ENCODE measurements around the gene RIF1.

The RIF1 gene

GRCh38 chr2:151508519-151508918 is 98.8 kb downstream of the RIF1 start:
- 92 to 93% methylated on average over 3 of the region's 3 CpGs for WGBS, 2 experiments
- H3K9me3 ChIP-seq (ENCODE audit: control insufficient read depth, low read length), result no peaks in the 10 kb centered on the region
- no peaks in the 10 kb centered on the region for H3K27me3 ChIP-seq (ENCODE audit: control insufficient read depth, insufficient read depth, low read length, poor library complexity, severe bottlenecking)
- H3K27ac ChIP-seq (ENCODE audit: insufficient read depth, low read depth, low read length, poor library complexity, severe bottlenecking), result no peak overlapping the region
- H3K4me3 ChIP-seq (ENCODE audit: insufficient read depth, low read depth, low read length), result no peak overlapping the region
- no peaks in the 10 kb centered on the region for H3K36me3 ChIP-seq (ENCODE audit: control insufficient read depth, insufficient read depth, low read length)
- no peaks in the 10 kb centered on the region for H3K4me1 ChIP-seq (ENCODE audit: control insufficient read depth, insufficient read depth, low read length)

- H3K27me3 ChIP-seq (ENCODE audit: control insufficient read depth, insufficient read depth, low read length, poor library complexity, severe bottlenecking), result no peaks in the 10 kb centered on the region
- WGBS, 2 experiments, result 92 to 95% methylated on average over 3 of the region's 3 CpGs
- H3K4me1 ChIP-seq (ENCODE audit: control insufficient read depth, insufficient read depth, low read length), result peaks cover 11% of the 10 kb centered on the region
- no peak overlapping the region for H3K4me3 ChIP-seq (ENCODE audit: insufficient read depth, low read depth, low read length)
- no peak overlapping the region for H3K27ac ChIP-seq (ENCODE audit: insufficient read depth, low read depth, low read length, poor library complexity, severe bottlenecking)
- H3K36me3 ChIP-seq (ENCODE audit: control insufficient read depth, insufficient read depth, low read length), result no peaks in the 10 kb centered on the region
- H3K9me3 ChIP-seq (ENCODE audit: control insufficient read depth, low read length), result no peaks in the 10 kb centered on the region
Observed at GRCh38 chr2:151518802-151519201, 109.1 kb downstream of the RIF1 start.

GRCh38 chr2:151520976-151521375 is 111.3 kb downstream of the RIF1 start:
- H3K9me3 ChIP-seq (ENCODE audit: control insufficient read depth, low read length), result no peaks in the 10 kb centered on the region
- H3K27me3 ChIP-seq (ENCODE audit: control insufficient read depth, insufficient read depth, low read length, poor library complexity, severe bottlenecking), result no peaks in the 10 kb centered on the region
- H3K4me1 ChIP-seq (ENCODE audit: control insufficient read depth, insufficient read depth, low read length), result peaks cover 11% of the 10 kb centered on the region
- H3K4me3 ChIP-seq (ENCODE audit: insufficient read depth, low read depth, low read length), result no peak overlapping the region
- WGBS, 2 experiments, result 55 to 77% methylated on average over 1 of the region's 1 CpG
- no peaks in the 10 kb centered on the region for H3K36me3 ChIP-seq (ENCODE audit: control insufficient read depth, insufficient read depth, low read length)
- H3K27ac ChIP-seq (ENCODE audit: insufficient read depth, low read depth, low read length, poor library complexity, severe bottlenecking), result peak overlapping the region; percentile 45

GRCh38 chr2:151522556-151522955 is 112.9 kb downstream of the RIF1 start:
- 94 to 95% methylated on average over 7 of the region's 7 CpGs for WGBS, 2 experiments
- Histone ChIP-seq H3K36me3 (ENCODE audit: control insufficient read depth, insufficient read depth, low read length) (no peaks in the 10 kb centered on the region), H3K4me1 (ENCODE audit: control insufficient read depth, insufficient read depth, low read length) (peaks cover 11% of the 10 kb centered on the region), H3K27ac (ENCODE audit: insufficient read depth, low read depth, low read length, poor library complexity, severe bottlenecking) (no peak overlapping the region), H3K9me3 (ENCODE audit: control insufficient read depth, low read length) (no peaks in the 10 kb centered on the region), H3K4me3 (ENCODE audit: insufficient read depth, low read depth, low read length) (no peak overlapping the region), H3K27me3 (ENCODE audit: control insufficient read depth, insufficient read depth, low read length, poor library complexity, severe bottlenecking) (no peaks in the 10 kb centered on the region)

- Histone ChIP-seq H3K4me3 (ENCODE audit: insufficient read depth, low read depth, low read length) (no peak overlapping the region), H3K9me3 (ENCODE audit: control insufficient read depth, low read length) (no peaks in the 10 kb centered on the region), H3K27ac (ENCODE audit: insufficient read depth, low read depth, low read length, poor library complexity, severe bottlenecking) (no peak overlapping the region), H3K36me3 (ENCODE audit: control insufficient read depth, insufficient read depth, low read length) (no peaks in the 10 kb centered on the region), H3K27me3 (ENCODE audit: control insufficient read depth, insufficient read depth, low read length, poor library complexity, severe bottlenecking) (no peaks in the 10 kb centered on the region), H3K4me1 (ENCODE audit: control insufficient read depth, insufficient read depth, low read length) (peaks cover 11% of the 10 kb centered on the region)
- WGBS, 2 experiments, result 98 to 100% methylated on average over 2 to 3 of the region's 3 CpGs
Observed at GRCh38 chr2:151523850-151524249, 114.1 kb downstream of the RIF1 start.

GRCh38 chr2:151525821-151526373 is 116.2 kb downstream of the RIF1 start:
- no peak overlapping the region for H3K27ac ChIP-seq (ENCODE audit: insufficient read depth, low read depth, low read length, poor library complexity, severe bottlenecking)
- WGBS, 2 experiments, result 83% methylated on average over 8 to 9 of the region's 9 CpGs
- no peaks in the 10 kb centered on the region for H3K36me3 ChIP-seq (ENCODE audit: control insufficient read depth, insufficient read depth, low read length)
- H3K4me1 ChIP-seq (ENCODE audit: control insufficient read depth, insufficient read depth, low read length), result peaks cover 10% of the 10 kb centered on the region
- no peak overlapping the region for H3K4me3 ChIP-seq (ENCODE audit: insufficient read depth, low read depth, low read length)
- H3K27me3 ChIP-seq (ENCODE audit: control insufficient read depth, insufficient read depth, low read length, poor library complexity, severe bottlenecking), result no peaks in the 10 kb centered on the region
- H3K9me3 ChIP-seq (ENCODE audit: control insufficient read depth, low read length), result no peaks in the 10 kb centered on the region

- Histone ChIP-seq H3K4me1 (ENCODE audit: control insufficient read depth, insufficient read depth, low read length) (peaks cover 4% of the 10 kb centered on the region), H3K27me3 (ENCODE audit: control insufficient read depth, insufficient read depth, low read length, poor library complexity, severe bottlenecking) (no peaks in the 10 kb centered on the region), H3K9me3 (ENCODE audit: control insufficient read depth, low read length) (no peaks in the 10 kb centered on the region), H3K4me3 (ENCODE audit: insufficient read depth, low read depth, low read length) (no peak overlapping the region), H3K27ac (ENCODE audit: insufficient read depth, low read depth, low read length, poor library complexity, severe bottlenecking) (no peak overlapping the region), H3K36me3 (ENCODE audit: control insufficient read depth, insufficient read depth, low read length) (no peaks in the 10 kb centered on the region)
- 94 to 95% methylated on average over 6 of the region's 6 CpGs for WGBS, 2 experiments
Observed at GRCh38 chr2:151526572-151527090, 116.9 kb downstream of the RIF1 start.

All from ectodermal cell (in vitro differentiated cells).